DOHH2 (cell line): ENCODE measurements around the gene LHX3.

Experiments used
- CTCF ChIP-seq: fragments of 200-600 bp; sonication (generic); IDR thresholded peaks from one replicate; pipeline ENCODE4 v1.5.1; 2014; ENCODE audit warnings: antibody characterized with exemption, mild to moderate bottlenecking, low read depth, low read length; ENCODE audit not compliant: poor library complexity, severe bottlenecking
- EZH2phosphoT487 ChIP-seq: fragments of 200-600 bp; sonication (generic); IDR thresholded peaks from 2 replicates; pipeline ENCODE4 v1.6.1; 2017; ENCODE audit warnings: borderline replicate concordance, mild to moderate bottlenecking, antibody characterized with exemption, low read length, moderate library complexity, mixed read lengths

DNA sequence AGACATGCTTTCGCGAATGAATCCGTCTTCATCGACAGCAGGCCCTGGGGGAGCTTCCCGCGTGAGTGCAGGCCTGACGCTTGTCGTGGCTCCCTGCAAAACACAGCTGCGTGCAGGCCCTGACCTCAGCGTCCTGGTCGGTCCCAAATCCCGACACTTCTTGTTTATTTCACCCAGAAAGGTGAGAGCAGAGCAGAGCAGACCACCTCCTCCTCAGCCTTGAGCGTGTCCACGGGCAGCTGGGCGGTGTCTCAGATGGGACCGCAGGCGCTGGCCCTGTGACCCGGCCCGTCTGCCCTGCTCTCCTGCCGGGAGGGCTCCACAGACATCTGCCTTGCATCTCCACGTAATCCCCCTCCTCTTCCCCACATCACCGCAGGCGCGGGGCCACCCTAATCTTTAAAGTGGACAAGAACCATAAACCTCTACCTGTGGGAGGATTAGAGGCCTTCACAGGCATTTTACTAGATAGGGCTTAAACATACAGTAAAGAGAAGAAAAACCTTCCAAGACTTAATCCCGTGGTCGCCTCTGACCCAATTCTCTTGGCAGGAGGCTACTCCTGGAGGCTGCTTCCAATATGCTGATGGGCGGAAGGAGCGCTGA, 7.5 kb upstream of the LHX3 start:
- TF ChIP-seq CTCF (no peak), EZH2phosphoT487 (no peak)
